Upper lobe of right lung (tissue), 1 donor: Measurements from ENCODE around the gene LDLRAD3. TPM values are rescaled to one million over a fixed set of nuclear protein-coding genes. Genes with fewer than 3 reads are reported as not detected.

Experiments used
- ATAC-seq: fragments of 200-7000 bp; cut with Tn5 transposase; one replicate; pipeline ENCODE4 v1.9.1; 2020; ENCODE audit warnings: mild to moderate bottlenecking, moderate library complexity
- DNase-seq: peaks from one replicate; pipeline ENCODE4 v3.0.0-alpha.2; 2020
- H3K27ac ChIP-seq: fragments of 200-600 bp; one replicate; pipeline ENCODE4 v1.8.0; 2022
- H3K27me3 ChIP-seq: fragments of 200-600 bp; one replicate; pipeline ENCODE4 v1.8.0; 2022; ENCODE audit warnings: mild to moderate bottlenecking
- H3K36me3 ChIP-seq: fragments of 200-600 bp; one replicate; pipeline ENCODE4 v1.8.0; 2022
- H3K4me1 ChIP-seq: fragments of 200-600 bp; one replicate; pipeline ENCODE4 v1.8.0; 2022
- H3K4me3 ChIP-seq: fragments of 200-600 bp; one replicate; pipeline ENCODE4 v1.8.0; 2022; ENCODE audit warnings: mild to moderate bottlenecking
- H3K9me3 ChIP-seq: fragments of 200-600 bp; one replicate; pipeline ENCODE4 v1.8.0; 2022
- CTCF ChIP-seq: fragments of 200-600 bp; IDR thresholded peaks from one replicate; pipeline ENCODE4 v1.8.0; 2022; ENCODE audit warnings: antibody characterized with exemption
- intact Hi-C: fragments of 100-400 bp; cut with DNase I; formaldehyde crosslinking; loops from one replicate; pipeline ENCODE4 v1.11.0; 2022
- total RNA-seq: library from RNA; stranded (reverse); fragmentation: NEBNext Ultra II Directional; extraction: Animal tissue kit (Norgen Biotek cat#: 25700); gene quantifications from one replicate; pipeline ENCODE4 v1.2.1, GENCODE V29; 2021
- donor health status: DM: no; HTN: yes; CAD: no; lungs with severe emphysema.

Gene LDLRAD3
- total RNA-seq, 1 donor from 2014 or later: 7.9 TPM

- Histone ChIP-seq H3K4me3 (no peak overlapping the region), H3K27me3 (no peaks in the 10 kb centered on the region), H3K4me1 (no peaks in the 10 kb centered on the region), H3K9me3 (no peaks in the 10 kb centered on the region), H3K27ac (no peak overlapping the region), H3K36me3 (no peaks in the 10 kb centered on the region)
- no peak for DNase-seq
- ATAC-seq: no peak
- intact Hi-C loops: no loop called here
- TF ChIP-seq CTCF: no peak
Observed at GRCh38 chr11:36264011-36264972, 320.4 kb downstream of the LDLRAD3 start.

DNA sequence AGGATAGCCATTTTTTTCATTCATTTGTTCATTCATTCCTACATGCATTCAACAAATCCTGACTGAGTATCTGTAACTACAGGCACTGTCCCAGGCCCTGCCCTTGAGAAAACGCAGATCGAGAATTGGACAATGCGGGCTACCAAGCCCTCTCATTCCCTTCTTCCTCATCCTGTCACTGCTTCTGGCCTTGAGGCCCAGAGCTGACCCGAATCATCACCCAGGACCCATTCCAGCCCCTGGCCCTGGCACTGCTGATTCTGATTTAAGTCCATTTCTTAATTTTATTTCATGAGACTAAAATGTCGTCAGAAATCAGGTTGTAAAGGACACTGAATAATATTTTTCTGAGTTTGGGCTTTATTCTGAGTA lies 321.1 kb downstream of the LDLRAD3 start:
- intact Hi-C loops: loop anchor here (5.0 kb wide), 1 partner anchor 648 kb away; the partner anchor contains the start of gene FJX1
- Histone ChIP-seq H3K4me3 (no peak overlapping the region), H3K27me3 (no peaks in the 10 kb centered on the region), H3K4me1 (no peaks in the 10 kb centered on the region), H3K27ac (no peak overlapping the region), H3K9me3 (no peaks in the 10 kb centered on the region), H3K36me3 (no peaks in the 10 kb centered on the region)
- ATAC-seq (no peak), DNase-seq (no peak)
- no peak for TF ChIP-seq CTCF

DNA sequence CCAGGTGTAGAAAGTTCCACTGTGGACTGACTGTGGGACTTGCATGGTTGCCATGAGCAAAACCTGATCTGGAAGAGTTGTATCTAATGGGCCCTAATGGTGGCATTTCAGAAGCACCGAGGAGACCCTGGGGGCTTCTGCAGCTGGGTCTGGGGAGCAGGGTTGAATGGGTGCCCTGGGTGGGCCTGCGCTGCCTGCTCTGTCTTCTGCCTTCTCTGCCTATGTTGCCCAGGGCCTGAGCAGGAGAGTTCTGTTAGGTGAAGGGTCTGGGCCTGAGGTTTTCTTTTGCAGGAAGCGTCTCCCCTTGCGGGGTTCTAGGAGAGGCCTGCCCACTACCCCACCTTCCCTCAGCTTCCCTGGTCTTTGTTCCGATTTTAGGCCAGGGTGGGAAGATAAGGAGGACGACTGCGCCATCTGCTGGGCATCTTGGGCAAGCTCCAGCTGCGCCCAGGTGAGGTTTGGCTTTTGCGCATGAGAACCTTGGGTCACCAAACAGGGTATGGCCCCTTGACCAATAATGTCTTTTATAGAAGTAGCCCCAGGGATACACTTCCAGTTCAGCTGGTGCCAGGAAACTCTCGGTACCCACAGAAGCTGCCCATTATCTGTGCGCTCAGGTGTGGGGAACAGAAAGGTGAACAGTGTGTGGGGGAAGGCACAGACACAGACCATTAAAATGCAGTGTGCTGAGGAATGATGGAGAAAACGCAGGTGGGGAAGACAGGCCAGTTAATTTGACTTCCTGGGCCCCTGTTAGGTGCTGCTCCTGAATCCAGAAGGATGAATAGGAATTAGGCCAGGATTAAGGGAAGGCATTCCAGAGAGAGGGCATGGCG lies 322.1 kb downstream of the LDLRAD3 start:
- peak; percentile 88 for TF ChIP-seq CTCF
- ATAC-seq: peak; percentile 81
- intact Hi-C loops: loop anchor here (5.0 kb wide), 1 partner anchor 649 kb away; the partner anchor contains the start of gene FJX1

GRCh38 chr11:36266767-36267166 lies 322.9 kb downstream of the LDLRAD3 start:
- no peak for ATAC-seq
- Histone ChIP-seq H3K27me3 (no peaks in the 10 kb centered on the region), H3K27ac (no peak overlapping the region), H3K4me3 (no peak overlapping the region), H3K9me3 (no peaks in the 10 kb centered on the region), H3K4me1 (no peaks in the 10 kb centered on the region), H3K36me3 (peaks cover 13% of the 10 kb centered on the region)
- intact Hi-C loops: loop anchor here (5.0 kb wide), 1 partner anchor 649 kb away; the partner anchor contains the start of gene FJX1
- TF ChIP-seq CTCF: no peak
- DNase-seq: no peak

More for the DNA sequence above, 322.1 kb downstream of the LDLRAD3 start:
- DNase-seq: peak; percentile 75
- H3K4me1 ChIP-seq: no peaks in the 10 kb centered on the region
- peaks cover 7% of the 10 kb centered on the region for H3K36me3 ChIP-seq
- no peaks in the 10 kb centered on the region for H3K9me3 ChIP-seq
- no peak overlapping the region for H3K27ac ChIP-seq
- no peak overlapping the region for H3K4me3 ChIP-seq
- H3K27me3 ChIP-seq: no peaks in the 10 kb centered on the region

GRCh38 chr11:36268337-36268985 lies 324.6 kb downstream of the LDLRAD3 start:
- Histone ChIP-seq H3K27ac (no peak overlapping the region), H3K36me3 (peaks cover 28% of the 10 kb centered on the region), H3K4me3 (no peak overlapping the region), H3K4me1 (no peaks in the 10 kb centered on the region), H3K27me3 (no peaks in the 10 kb centered on the region), H3K9me3 (no peaks in the 10 kb centered on the region)
- ATAC-seq (peak; percentile 21), DNase-seq (no peak)
- TF ChIP-seq CTCF: no peak
- intact Hi-C loops: loop anchor here (5.0 kb wide), 1 partner anchor 651 kb away; the partner anchor contains the start of gene FJX1
